Measurements from ENCODE around the gene BSND.

GRCh38 chr1:54962612-54963395 lies 35.9 kb upstream of the BSND start:
- TF ChIP-seq, protein P1, sequence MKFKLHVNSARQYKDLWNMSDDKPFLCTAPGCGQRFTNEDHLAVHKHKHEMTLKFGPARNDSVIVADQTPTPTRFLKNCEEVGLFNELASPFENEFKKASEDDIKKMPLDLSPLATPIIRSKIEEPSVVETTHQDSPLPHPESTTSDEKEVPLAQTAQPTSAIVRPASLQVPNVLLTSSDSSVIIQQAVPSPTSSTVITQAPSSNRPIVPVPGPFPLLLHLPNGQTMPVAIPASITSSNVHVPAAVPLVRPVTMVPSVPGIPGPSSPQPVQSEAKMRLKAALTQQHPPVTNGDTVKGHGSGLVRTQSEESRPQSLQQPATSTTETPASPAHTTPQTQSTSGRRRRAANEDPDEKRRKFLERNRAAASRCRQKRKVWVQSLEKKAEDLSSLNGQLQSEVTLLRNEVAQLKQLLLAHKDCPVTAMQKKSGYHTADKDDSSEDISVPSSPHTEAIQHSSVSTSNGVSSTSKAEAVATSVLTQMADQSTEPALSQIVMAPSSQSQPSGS (CRISPR knock-in tag; IDR thresholded peaks at IDR 0.05; ENCODE audit: borderline replicate concordance, low read depth) = no peak
- TF ChIP-seq, protein P2, sequence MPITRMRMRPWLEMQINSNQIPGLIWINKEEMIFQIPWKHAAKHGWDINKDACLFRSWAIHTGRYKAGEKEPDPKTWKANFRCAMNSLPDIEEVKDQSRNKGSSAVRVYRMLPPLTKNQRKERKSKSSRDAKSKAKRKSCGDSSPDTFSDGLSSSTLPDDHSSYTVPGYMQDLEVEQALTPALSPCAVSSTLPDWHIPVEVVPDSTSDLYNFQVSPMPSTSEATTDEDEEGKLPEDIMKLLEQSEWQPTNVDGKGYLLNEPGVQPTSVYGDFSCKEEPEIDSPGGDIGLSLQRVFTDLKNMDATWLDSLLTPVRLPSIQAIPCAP (CRISPR knock-in tag; IDR thresholded peaks at IDR 0.05) = no peak
- TF ChIP-seq, protein P3, sequence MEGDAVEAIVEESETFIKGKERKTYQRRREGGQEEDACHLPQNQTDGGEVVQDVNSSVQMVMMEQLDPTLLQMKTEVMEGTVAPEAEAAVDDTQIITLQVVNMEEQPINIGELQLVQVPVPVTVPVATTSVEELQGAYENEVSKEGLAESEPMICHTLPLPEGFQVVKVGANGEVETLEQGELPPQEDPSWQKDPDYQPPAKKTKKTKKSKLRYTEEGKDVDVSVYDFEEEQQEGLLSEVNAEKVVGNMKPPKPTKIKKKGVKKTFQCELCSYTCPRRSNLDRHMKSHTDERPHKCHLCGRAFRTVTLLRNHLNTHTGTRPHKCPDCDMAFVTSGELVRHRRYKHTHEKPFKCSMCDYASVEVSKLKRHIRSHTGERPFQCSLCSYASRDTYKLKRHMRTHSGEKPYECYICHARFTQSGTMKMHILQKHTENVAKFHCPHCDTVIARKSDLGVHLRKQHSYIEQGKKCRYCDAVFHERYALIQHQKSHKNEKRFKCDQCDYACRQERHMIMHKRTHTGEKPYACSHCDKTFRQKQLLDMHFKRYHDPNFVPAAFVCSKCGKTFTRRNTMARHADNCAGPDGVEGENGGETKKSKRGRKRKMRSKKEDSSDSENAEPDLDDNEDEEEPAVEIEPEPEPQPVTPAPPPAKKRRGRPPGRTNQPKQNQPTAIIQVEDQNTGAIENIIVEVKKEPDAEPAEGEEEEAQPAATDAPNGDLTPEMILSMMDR (IDR thresholded peaks at IDR 0.05) = no peak
- TF ChIP-seq USF2 (CRISPR knock-in tag; IDR thresholded peaks at IDR 0.05) (no peak), RELA (CRISPR knock-in tag; IDR thresholded peaks at IDR 0.05; ENCODE audit: borderline replicate concordance) (no peak), MAX (CRISPR knock-in tag; IDR thresholded peaks at IDR 0.05) (no peak), KAT7 (CRISPR knock-in tag; IDR thresholded peaks at IDR 0.05; ENCODE audit: borderline replicate concordance) (no peak)
